Neural progenitor cell (in vitro differentiated cells): Measurements from ENCODE around the gene SUCNR1. TPM values are rescaled to one million over a fixed set of nuclear protein-coding genes. Genes with fewer than 3 reads are reported as not detected.
"Not testable (repeated sequence)": the region's sequence is repeated elsewhere in the genome, so short reads cannot be mapped to it uniquely, and the experiment has no call there.

ENCODE experiments used
- DNase-seq: peaks from one replicate; pipeline ENCODE4 v3.0.0-alpha.2; 2016; ENCODE audit warnings: low spot score
- H2AFZ ChIP-seq: fragments of 200-600 bp; sonication (generic); replicated peaks from 2 replicates; pipeline ENCODE4 v1.6.1; 2016; ENCODE audit warnings: antibody characterized with exemption
- H3F3A ChIP-seq: fragments of 200-600 bp; sonication (generic); 2 replicates; pipeline ENCODE4 v1.6.1; 2016; ENCODE audit warnings: antibody characterized with exemption, low read depth
- H3K27ac ChIP-seq: fragments of 200-600 bp; sonication (generic); 2 replicates; pipeline ENCODE4 v1.5.1; 2016; ENCODE audit warnings: mild to moderate bottlenecking
- H3K27me3 ChIP-seq: fragments of 200-600 bp; sonication (generic); 2 replicates; pipeline ENCODE4 v1.6.1; 2016; ENCODE audit warnings: mild to moderate bottlenecking, moderate library complexity
- H3K36me3 ChIP-seq: fragments of 200-600 bp; sonication (generic); 2 replicates; pipeline ENCODE4 v1.5.1; 2016
- H3K4me1 ChIP-seq: fragments of 200-600 bp; sonication (generic); 2 replicates; pipeline ENCODE4 v1.6.1; 2016; ENCODE audit warnings: mixed run types
- H3K4me2 ChIP-seq: fragments of 200-600 bp; sonication (generic); 2 replicates; pipeline ENCODE4 v1.6.1; 2016
- H3K4me3 ChIP-seq: fragments of 200-600 bp; sonication (generic); 2 replicates; pipeline ENCODE4 v1.5.1; 2016
- H3K79me2 ChIP-seq: fragments of 200-600 bp; sonication (generic); 2 replicates; pipeline ENCODE4 v1.6.1; 2016; ENCODE audit warnings: low read depth
- H3K9ac ChIP-seq: fragments of 200-600 bp; sonication (generic); 2 replicates; pipeline ENCODE4 v1.6.1; 2016
- H3K9me3 ChIP-seq: fragments of 200-600 bp; sonication (generic); 2 replicates; pipeline ENCODE4 v1.5.1; 2016; ENCODE audit warnings: low read depth
- H4K20me1 ChIP-seq: fragments of 200-600 bp; sonication (generic); 2 replicates; pipeline ENCODE4 v1.6.1; 2016; ENCODE audit warnings: low read depth
- H3K27ac Mint-ChIP-seq: 3 replicates; pipeline ENCODE4 v1.8.0; 2021; ENCODE audit warnings: mixed read lengths
- H3K27me3 Mint-ChIP-seq: 2 replicates; pipeline ENCODE4 v1.8.0; 2022; ENCODE audit warnings: low read depth, mild to moderate bottlenecking, inconsistent platforms, moderate library complexity, mixed read lengths; ENCODE audit not compliant: insufficient read depth
- H3K36me3 Mint-ChIP-seq: 3 replicates; pipeline ENCODE4 v1.8.0; 2021; ENCODE audit warnings: mixed read lengths
- H3K4me1 Mint-ChIP-seq: 3 replicates; pipeline ENCODE4 v1.8.0; 2021; ENCODE audit warnings: mixed read lengths
- H3K4me3 Mint-ChIP-seq: 3 replicates; pipeline ENCODE4 v1.8.0; 2021; ENCODE audit warnings: mild to moderate bottlenecking, moderate library complexity, mixed read lengths
- H3K9me3 Mint-ChIP-seq: 3 replicates; pipeline ENCODE4 v1.8.0; 2020; ENCODE audit warnings: mixed read lengths
- EZH2 ChIP-seq: fragments of 200-600 bp; sonication (generic); IDR thresholded peaks from 2 replicates; pipeline ENCODE4 v1.6.1; 2017; ENCODE audit warnings: antibody characterized with exemption, mild to moderate bottlenecking, moderate library complexity
- EZH2phosphoT487 ChIP-seq: fragments of 200-600 bp; sonication (generic); IDR thresholded peaks from 2 replicates; pipeline ENCODE4 v1.6.1; 2017; ENCODE audit warnings: antibody characterized with exemption
- total RNA-seq: library from RNA; depleted of rRNA; stranded (reverse); fragments of >200 nt; gene quantifications from 2 replicates; pipeline ENCODE4 v1.2.3, GENCODE V29; 2015; ENCODE audit warnings: low replicate concordance
- TF ChIP-seq, protein P1 (sequence below): fragments of 200-600 bp; sonication (generic); IDR thresholded peaks from 2 replicates; pipeline ENCODE4 v1.5.1; 2017; ENCODE audit warnings: antibody characterized with exemption, mild to moderate bottlenecking

The SUCNR1 gene
- total RNA-seq, 1 donor from 2014 or later: not detected

DNA sequence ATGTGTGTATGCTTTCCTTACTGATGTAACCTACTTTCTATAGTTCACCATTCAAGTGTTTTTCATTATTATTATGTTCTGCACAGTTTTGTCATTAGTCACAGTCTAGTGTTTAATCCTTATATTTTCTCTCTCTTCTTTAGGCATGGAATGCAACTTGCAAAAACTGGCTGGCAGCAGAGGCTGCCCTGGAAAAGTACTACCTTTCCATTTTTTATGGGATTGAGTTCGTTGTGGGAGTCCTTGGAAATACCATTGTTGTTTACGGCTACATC, 6.9 kb downstream of the SUCNR1 start:
- Histone ChIP-seq H3K27ac (no peak overlapping the region), H3K9ac (no peak overlapping the region), H3K79me2 (no peaks in the 10 kb centered on the region), H3K4me1 (no peaks in the 10 kb centered on the region), H2AFZ (no peak overlapping the region), H4K20me1 (no peaks in the 10 kb centered on the region), H3K4me2 (no peak overlapping the region), H3K9me3 (no peaks in the 10 kb centered on the region), H3K4me3 (no peak overlapping the region), H3F3A (no peaks in the 10 kb centered on the region), H3K36me3 (no peaks in the 10 kb centered on the region), H3K27me3 (no peaks in the 10 kb centered on the region)
- Mint-ChIP-seq H3K9me3 (no peaks in the 10 kb centered on the region), H3K36me3 (no peaks in the 10 kb centered on the region), H3K4me1 (no peaks in the 10 kb centered on the region), H3K4me3 (no peak overlapping the region), H3K27ac (no peak overlapping the region), H3K27me3 (no peaks in the 10 kb centered on the region)
- no peak for DNase-seq
- TF ChIP-seq, protein P1, sequence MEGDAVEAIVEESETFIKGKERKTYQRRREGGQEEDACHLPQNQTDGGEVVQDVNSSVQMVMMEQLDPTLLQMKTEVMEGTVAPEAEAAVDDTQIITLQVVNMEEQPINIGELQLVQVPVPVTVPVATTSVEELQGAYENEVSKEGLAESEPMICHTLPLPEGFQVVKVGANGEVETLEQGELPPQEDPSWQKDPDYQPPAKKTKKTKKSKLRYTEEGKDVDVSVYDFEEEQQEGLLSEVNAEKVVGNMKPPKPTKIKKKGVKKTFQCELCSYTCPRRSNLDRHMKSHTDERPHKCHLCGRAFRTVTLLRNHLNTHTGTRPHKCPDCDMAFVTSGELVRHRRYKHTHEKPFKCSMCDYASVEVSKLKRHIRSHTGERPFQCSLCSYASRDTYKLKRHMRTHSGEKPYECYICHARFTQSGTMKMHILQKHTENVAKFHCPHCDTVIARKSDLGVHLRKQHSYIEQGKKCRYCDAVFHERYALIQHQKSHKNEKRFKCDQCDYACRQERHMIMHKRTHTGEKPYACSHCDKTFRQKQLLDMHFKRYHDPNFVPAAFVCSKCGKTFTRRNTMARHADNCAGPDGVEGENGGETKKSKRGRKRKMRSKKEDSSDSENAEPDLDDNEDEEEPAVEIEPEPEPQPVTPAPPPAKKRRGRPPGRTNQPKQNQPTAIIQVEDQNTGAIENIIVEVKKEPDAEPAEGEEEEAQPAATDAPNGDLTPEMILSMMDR: no peak
- no peak for TF ChIP-seq EZH2
- TF ChIP-seq EZH2phosphoT487: no peak

DNA sequence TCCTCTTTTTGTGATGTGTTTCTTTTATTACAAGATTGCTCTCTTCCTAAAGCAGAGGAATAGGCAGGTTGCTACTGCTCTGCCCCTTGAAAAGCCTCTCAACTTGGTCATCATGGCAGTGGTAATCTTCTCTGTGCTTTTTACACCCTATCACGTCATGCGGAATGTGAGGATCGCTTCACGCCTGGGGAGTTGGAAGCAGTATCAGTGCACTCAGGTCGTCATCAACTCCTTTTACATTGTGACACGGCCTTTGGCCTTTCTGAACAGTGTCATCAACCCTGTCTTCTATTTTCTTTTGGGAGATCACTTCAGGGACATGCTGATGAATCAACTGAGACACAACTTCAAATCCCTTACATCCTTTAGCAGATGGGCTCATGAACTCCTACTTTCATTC, 7.7 kb downstream of the SUCNR1 start:
- Mint-ChIP-seq H3K36me3 (no peaks in the 10 kb centered on the region), H3K27me3 (no peaks in the 10 kb centered on the region), H3K4me1 (no peaks in the 10 kb centered on the region), H3K4me3 (no peak overlapping the region), H3K9me3 (no peaks in the 10 kb centered on the region), H3K27ac (no peak overlapping the region)
- H3K4me2 ChIP-seq: no peak overlapping the region
- DNase-seq: no peak
- no peaks in the 10 kb centered on the region for H3K9me3 ChIP-seq
- H2AFZ ChIP-seq: no peak overlapping the region
- H3K27ac ChIP-seq: no peak overlapping the region
- no peaks in the 10 kb centered on the region for H4K20me1 ChIP-seq
- H3F3A ChIP-seq: no peaks in the 10 kb centered on the region
- H3K4me1 ChIP-seq: no peaks in the 10 kb centered on the region
- no peaks in the 10 kb centered on the region for H3K36me3 ChIP-seq
- TF ChIP-seq, protein P1: no peak
- TF ChIP-seq EZH2phosphoT487 (no peak), EZH2 (no peak)
- H3K27me3 ChIP-seq: no peaks in the 10 kb centered on the region
- H3K4me3 ChIP-seq: no peak overlapping the region
- no peak overlapping the region for H3K9ac ChIP-seq
- H3K79me2 ChIP-seq: no peaks in the 10 kb centered on the region

DNA sequence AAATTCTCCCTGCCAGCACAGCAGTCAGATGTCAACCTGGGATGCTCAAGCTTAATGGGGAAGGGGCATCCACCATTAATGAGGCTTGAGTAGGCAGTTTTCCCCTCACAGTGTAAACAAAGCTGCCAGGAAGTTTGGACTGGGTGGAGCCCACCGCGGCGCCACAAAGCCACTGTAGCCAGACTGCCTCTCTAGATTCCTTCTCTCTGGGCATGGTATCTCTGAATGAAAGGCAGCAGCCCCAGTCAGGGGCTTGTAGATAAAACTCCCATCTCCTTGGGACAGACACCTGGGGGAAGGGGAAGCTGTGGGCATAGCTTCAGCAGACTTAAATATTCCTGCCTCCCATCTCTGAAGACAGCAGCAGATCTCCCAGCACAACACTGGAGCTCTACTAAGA, 12.0 kb downstream of the SUCNR1 start:
- H3K9me3 Mint-ChIP-seq, H3K4me1 ChIP-seq, H3K4me2 ChIP-seq, H3K4me3 ChIP-seq, H3K36me3 ChIP-seq, DNase-seq, H3K79me2 ChIP-seq, H3F3A ChIP-seq, H3K9ac ChIP-seq, H3K4me1 Mint-ChIP-seq, H3K36me3 Mint-ChIP-seq, H3K27me3 ChIP-seq, H3K27me3 Mint-ChIP-seq, H3K9me3 ChIP-seq, H3K4me3 Mint-ChIP-seq, H3K27ac Mint-ChIP-seq, H3K27ac ChIP-seq, H4K20me1 ChIP-seq: not testable (repeated sequence)
- H2AFZ ChIP-seq: peak overlapping the region; percentile 17

DNA sequence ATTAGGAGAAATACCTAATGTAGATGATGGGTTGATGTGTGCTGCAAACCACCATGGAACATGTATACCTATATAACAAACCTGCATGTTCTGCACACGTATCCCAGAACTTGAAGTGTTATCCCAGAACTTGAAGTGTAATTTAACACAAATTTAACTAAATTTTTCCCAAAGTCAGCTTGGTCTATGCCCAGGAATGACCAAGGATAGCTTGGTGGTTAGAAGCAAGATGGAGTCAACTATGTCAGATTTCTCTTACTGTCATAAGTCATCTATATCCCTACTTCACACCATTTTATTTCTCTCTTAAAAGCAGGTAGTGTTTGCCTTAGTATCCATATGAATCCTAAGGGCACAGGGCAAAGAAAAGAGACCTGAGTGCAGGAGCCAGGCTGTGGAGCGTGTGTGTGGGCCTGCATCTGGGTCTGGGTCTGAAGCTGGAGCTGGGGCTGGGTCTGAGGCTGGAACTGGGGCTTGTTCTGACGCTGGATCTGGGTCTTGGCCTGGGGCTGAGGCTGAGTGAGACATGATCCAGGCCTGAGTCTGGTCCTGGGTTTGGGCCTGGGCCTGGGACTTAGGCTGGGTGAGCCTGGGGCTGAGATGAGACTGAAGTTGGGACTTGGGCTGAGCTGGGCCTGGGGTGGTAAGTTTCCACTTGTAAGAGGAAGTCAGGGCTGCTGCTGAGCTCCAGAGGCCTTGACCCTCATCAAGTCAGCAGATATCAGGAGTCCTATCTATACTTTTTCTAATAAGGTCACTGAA, 14.2 kb downstream of the SUCNR1 start:
- H3K4me1 ChIP-seq: not testable (repeated sequence)

More for the DNA sequence above, 14.2 kb downstream of the SUCNR1 start:
- not testable (repeated sequence) for H3K4me3 ChIP-seq, H3K9me3 Mint-ChIP-seq, H3K9ac ChIP-seq, H3F3A ChIP-seq, H3K36me3 ChIP-seq, H3K27ac Mint-ChIP-seq, H3K9me3 ChIP-seq, DNase-seq, H3K4me3 Mint-ChIP-seq, H3K79me2 ChIP-seq, H2AFZ ChIP-seq, H3K4me2 ChIP-seq, H3K4me1 Mint-ChIP-seq, H3K27me3 ChIP-seq, H4K20me1 ChIP-seq, H3K27ac ChIP-seq, H3K27me3 Mint-ChIP-seq, H3K36me3 Mint-ChIP-seq
